B cell (primary cell): ENCODE data around the gene FBXL20. TPM values are rescaled to one million over a fixed set of nuclear protein-coding genes. Genes with fewer than 3 reads are reported as not detected.
"Not testable (repeated sequence)": the region's sequence is repeated elsewhere in the genome, so short reads cannot be mapped to it uniquely, and the experiment has no call there.

Source experiments
- ATAC-seq: fragments of 200-7000 bp; cut with Tn5 transposase; one replicate; pipeline ENCODE4 v1.10.0; 2021; ENCODE audit warnings: low read depth, mild to moderate bottlenecking, moderate number of reproducible peaks, moderate library complexity
- CTCF ChIA-PET: fragments of 350-600 bp; sonication (Branson Sonifier 250); formaldehyde crosslinking; loops from one replicate; lab custom pipeline; 2021; ENCODE audit warnings: antibody characterized with exemption, inconsistent platforms; lab: Charles Lee
- POLR2A ChIA-PET: fragments of 350-600 bp; sonication (Branson Sonifier 250); formaldehyde crosslinking; loops from one replicate; lab custom pipeline; 2021; ENCODE audit warnings: antibody characterized with exemption; lab: Charles Lee
- DNase-seq: peaks from one replicate; pipeline ENCODE4 v3.0.0; 2013
- H2AFZ ChIP-seq: 2 replicates; pipeline ENCODE4 v1.6.1; 2012; ENCODE audit warnings: mild to moderate bottlenecking, low read depth, low read length; ENCODE audit not compliant: insufficient read depth, poor library complexity, severe bottlenecking
- H3K27ac ChIP-seq, 2 donors: 1 replicate in 1 of 2; 2 replicates in 1 of 2; pipeline ENCODE4 v1.5.1; 2012 to 2013; ENCODE audit warnings: low read length in 2 of 2, mild to moderate bottlenecking in 2 of 2, moderate library complexity in 1 of 2
- H3K27me3 ChIP-seq, 4 experiments: fragments of 200-600 bp in 1 of 4; sonication (generic) in 1 of 4; replicated peaks in 1 of 4; 1 replicate in 2 of 4; 2 replicates in 2 of 4; pipeline versions ENCODE4 v1.6.1 to v1.7.0; 2013 to 2016; ENCODE audit warnings: low read length in 3 of 4, mild to moderate bottlenecking in 2 of 4, mixed read lengths in 1 of 4, moderate library complexity in 1 of 4; ENCODE audit not compliant: insufficient read depth in 4 of 4, control insufficient read depth in 3 of 4; ENCODE audit errors: control extremely low read depth in 1 of 4
- H3K36me3 ChIP-seq, 2 experiments: replicated peaks in 1 of 2; 1 replicate in 1 of 2; 2 replicates in 1 of 2; pipeline versions ENCODE4 v1.6.1 to v1.7.1; 2013; ENCODE audit warnings: low read length in 1 of 2; ENCODE audit not compliant: insufficient read depth in 2 of 2, control insufficient read depth in 1 of 2; ENCODE audit errors: control extremely low read depth in 1 of 2, extremely low read depth in 1 of 2
- H3K4me1 ChIP-seq, 2 donors: fragments of 200-600 bp in 1 of 2; sonication (generic) in 1 of 2; 1 replicate in 1 of 2; 2 replicates in 1 of 2; pipeline versions ENCODE4 v1.5.1 to v1.6.1; 2013 to 2017; ENCODE audit warnings: low read length in 2 of 2; ENCODE audit not compliant: control insufficient read depth in 2 of 2, insufficient read depth in 2 of 2
- H3K4me2 ChIP-seq: replicated peaks from 2 replicates; pipeline ENCODE3; 2012; ENCODE audit warnings: mild to moderate bottlenecking, low read depth, low read length; ENCODE audit not compliant: poor library complexity, severe bottlenecking
- H3K4me3 ChIP-seq, 5 experiments: fragments of 200-600 bp in 1 of 5; sonication (generic) in 1 of 5; 1 replicate in 3 of 5; 2 replicates in 2 of 5; pipeline versions ENCODE4 v1.5.1 to v1.7.0; 2011 to 2016; ENCODE audit warnings: low read length in 4 of 5, mild to moderate bottlenecking in 4 of 5, low read depth in 2 of 5, control low read depth in 1 of 5, moderate library complexity in 1 of 5; ENCODE audit not compliant: insufficient read depth in 1 of 5; ENCODE audit errors: control extremely low read depth in 1 of 5, extremely low read depth in 1 of 5
- H3K79me2 ChIP-seq: fragments of 200-600 bp; sonication (generic); one replicate; pipeline ENCODE4 v1.6.0; 2016; ENCODE audit warnings: low read length; ENCODE audit not compliant: control insufficient read depth, insufficient read depth
- H3K9ac ChIP-seq: fragments of 200-600 bp; sonication (generic); 2 replicates; pipeline ENCODE4 v1.6.1; 2017; ENCODE audit warnings: mild to moderate bottlenecking, low read length, moderate library complexity
- H3K9me3 ChIP-seq, 3 donors: one replicate each; pipeline versions ENCODE4 v1.6.1 to v1.7.1; 2013; ENCODE audit warnings: low read length in 2 of 3; ENCODE audit not compliant: control insufficient read depth in 2 of 3, insufficient read depth in 1 of 3; ENCODE audit errors: control extremely low read depth in 1 of 3
- H4K20me1 ChIP-seq: 2 replicates; pipeline ENCODE4 v1.6.0; 2012; ENCODE audit warnings: mild to moderate bottlenecking, low read length; ENCODE audit not compliant: insufficient read depth, control insufficient read depth, poor library complexity, severe bottlenecking
- H3K27ac Mint-ChIP-seq: one replicate; pipeline ENCODE4 v1.8.0; 2021; ENCODE audit warnings: mixed read lengths
- H3K27me3 Mint-ChIP-seq: one replicate; pipeline ENCODE4 v1.8.0; 2021; ENCODE audit warnings: mixed read lengths
- H3K4me1 Mint-ChIP-seq: one replicate; pipeline ENCODE4 v1.8.0; 2021; ENCODE audit warnings: mixed read lengths
- H3K4me3 Mint-ChIP-seq: one replicate; pipeline ENCODE4 v1.8.0; 2021; ENCODE audit warnings: mixed read lengths
- H3K9me3 Mint-ChIP-seq: one replicate; pipeline ENCODE4 v1.8.0; 2022; ENCODE audit warnings: mixed read lengths; ENCODE audit not compliant: insufficient read depth
- CTCF ChIP-seq: fragments of 200-600 bp; IDR thresholded peaks from one replicate; pipeline ENCODE4 v1.8.0; 2022; ENCODE audit warnings: antibody characterized with exemption, mild to moderate bottlenecking
- EZH2 ChIP-seq: IDR thresholded peaks from 2 replicates; pipeline ENCODE4 v1.6.1; 2012; ENCODE audit warnings: borderline replicate concordance, low read depth, mild to moderate bottlenecking, moderate library complexity, low read length; ENCODE audit not compliant: insufficient read depth, poor library complexity, severe bottlenecking
- WGBS: methylation state at CpG from one replicate; pipeline ENCODE4 v1.1.5; 2013; ENCODE audit warnings: missing lambda C conversion rate; ENCODE audit not compliant: insufficient coverage; 5-methylcytosine and 5-hydroxymethylcytosine counted together
- intact Hi-C: fragments of 100-400 bp; cut with micrococcal nuclease; formaldehyde crosslinking; loops from one replicate; pipeline ENCODE4 v1.10.0; 2022
- polyA plus RNA-seq: library from polyadenylated mRNA; depleted of rRNA; stranded (reverse); fragments of >200 nt; gene quantifications from 2 replicates; pipeline ENCODE4 v1.2.3, GENCODE V29; 2012
- total RNA-seq, 2 donors: library from RNA; stranded (reverse); fragments of 120-200 nt in 1 of 2; gene quantifications; 1 replicate in 1 of 2; 2 replicates in 1 of 2; pipeline versions ENCODE4 v1.2.3 to v1.2.4, GENCODE V29; 2013 to 2022

The FBXL20 gene
- total and polyA plus RNA-seq, 2 donors (not counting 1 experiment from before 2014, with no cell fraction given): 6.1 to 36.2 TPM

DNA sequence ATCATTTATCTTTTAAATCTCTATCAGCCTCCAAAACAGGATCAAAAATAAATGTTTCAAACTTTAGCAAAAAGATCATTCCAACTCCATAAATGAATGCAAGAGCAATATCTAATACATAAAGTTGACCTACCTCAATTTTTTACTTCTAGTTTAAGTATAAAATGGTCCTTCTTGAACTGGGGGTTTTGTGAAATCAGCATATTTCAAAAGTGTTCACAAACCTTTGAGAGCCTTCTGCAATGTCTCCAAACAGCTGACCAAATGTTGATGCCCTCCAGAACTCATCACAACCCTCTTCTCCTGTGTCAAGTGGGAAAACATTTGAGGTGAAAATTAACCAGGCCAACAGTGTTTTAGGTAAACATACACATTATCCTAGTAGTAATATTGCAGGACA is 41.9 kb upstream of the FBXL20 start:
- H3K27me3 ChIP-seq: no peaks in the 10 kb centered on the region
- peaks cover 23% of the 10 kb centered on the region for H3K79me2 ChIP-seq
- ATAC-seq: no peak
- Mint-ChIP-seq H3K4me3 (no peak overlapping the region), H3K27me3 (no peaks in the 10 kb centered on the region), H3K4me1 (peaks cover 4% of the 10 kb centered on the region), H3K9me3 (no peaks in the 10 kb centered on the region), H3K27ac (no peak overlapping the region)
- no peak overlapping the region for H2AFZ ChIP-seq
- H3K4me3 ChIP-seq: no peak overlapping the region
- intact Hi-C loops: no loop called here
- TF ChIP-seq EZH2: no peak
- TF ChIP-seq CTCF: no peak
- peaks cover 13 to 50% of the 10 kb centered on the region in 2 experiments for H3K36me3 ChIP-seq
- ChIA-PET CTCF (no interaction called here), POLR2A (interaction anchor here (0.6 kb wide), 1 partner anchor 15 kb away, joined by 3 read pairs; no protein-coding TSS in a partner anchor)
- no peaks in the 10 kb centered on the region for H3K4me1 ChIP-seq
- H3K27ac ChIP-seq: no peak overlapping the region
- H3K4me2 ChIP-seq: no peak overlapping the region
- no peak for DNase-seq
- peaks cover 5% of the 10 kb centered on the region for H4K20me1 ChIP-seq
- H3K9ac ChIP-seq: no peak overlapping the region
- H3K9me3 ChIP-seq: no peaks in the 10 kb centered on the region

GRCh38 chr17:39439868-39440267 is 38.4 kb upstream of the FBXL20 start:
- H3K4me3 Mint-ChIP-seq: not testable (repeated sequence)

More at GRCh38 chr17:39439868-39440267, 38.4 kb upstream of the FBXL20 start:
- ATAC-seq, H3K4me1 ChIP-seq, H3K4me2 ChIP-seq, H3K9ac ChIP-seq, H2AFZ ChIP-seq, H3K9me3 ChIP-seq, H3K27ac ChIP-seq, intact Hi-C loops, H3K4me1 Mint-ChIP-seq, H3K79me2 ChIP-seq, DNase-seq, H3K27me3 Mint-ChIP-seq, H3K9me3 Mint-ChIP-seq, H3K27me3 ChIP-seq, H3K27ac Mint-ChIP-seq, H3K4me3 ChIP-seq, H4K20me1 ChIP-seq: not testable (repeated sequence)
- ChIA-PET CTCF (interaction anchor here (0.7 kb wide), 1 partner anchor 36 kb away, joined by 3 read pairs; no protein-coding TSS in a partner anchor), POLR2A (interaction anchor here (0.5 kb wide), 1 partner anchor 17 kb away, joined by 7 read pairs; no protein-coding TSS in a partner anchor)
- peaks cover 13 to 60% of the 10 kb centered on the region in 2 experiments for H3K36me3 ChIP-seq
- 100% methylated on average over 1 of the region's 2 CpGs for WGBS
